CD14-positive monocyte (primary cell): ENCODE results near the gene CSAD. TPM values are rescaled to one million over a fixed set of nuclear protein-coding genes. Genes with fewer than 3 reads are reported as not detected.

Experiments
- DNase-seq, 3 donors: peaks; one replicate each; pipeline ENCODE4 v3.0.0-alpha.2; 2011 to 2022
- H2AFZ ChIP-seq: 2 replicates; pipeline ENCODE4 v1.6.0; 2012; ENCODE audit warnings: mild to moderate bottlenecking, low read depth, low read length, inconsistent platforms; ENCODE audit not compliant: insufficient read depth, poor library complexity, severe bottlenecking
- H3K27ac ChIP-seq, 2 donors: 1 replicate in 1 of 2; 2 replicates in 1 of 2; pipeline ENCODE4 v1.5.1; 2012 to 2013; ENCODE audit warnings: low read length in 2 of 2, control low read depth in 1 of 2, inconsistent platforms in 1 of 2, low read depth in 1 of 2, mild to moderate bottlenecking in 1 of 2
- H3K27me3 ChIP-seq, 2 donors: one replicate each; pipeline versions ENCODE4 v1.6.0 to v1.6.1; 2011 to 2013; ENCODE audit warnings: low read length in 2 of 2; ENCODE audit not compliant: control insufficient read depth in 2 of 2, insufficient read depth in 2 of 2
- H3K36me3 ChIP-seq, 2 donors: replicated peaks in 1 of 2; 1 replicate in 1 of 2; 2 replicates in 1 of 2; pipeline versions ENCODE4 v1.5.1 to v1.6.1; 2012 to 2013; ENCODE audit warnings: low read length in 2 of 2, control low read depth in 1 of 2, inconsistent platforms in 1 of 2, mild to moderate bottlenecking in 1 of 2; ENCODE audit not compliant: insufficient read depth in 2 of 2, control insufficient read depth in 1 of 2
- H3K4me1 ChIP-seq, 2 donors: 1 replicate in 1 of 2; 2 replicates in 1 of 2; pipeline versions ENCODE4 v1.5.1 to v1.6.1; 2012 to 2013; ENCODE audit warnings: low read length in 2 of 2, control low read depth in 1 of 2, inconsistent platforms in 1 of 2, mild to moderate bottlenecking in 1 of 2, moderate library complexity in 1 of 2; ENCODE audit not compliant: insufficient read depth in 2 of 2, control insufficient read depth in 1 of 2
- H3K4me2 ChIP-seq: replicated peaks from 2 replicates; pipeline ENCODE3; 2012; ENCODE audit warnings: low read length, moderate library complexity, mild to moderate bottlenecking; ENCODE audit not compliant: poor library complexity, severe bottlenecking; ENCODE audit errors: extremely low read depth
- H3K4me3 ChIP-seq, 3 experiments: fragments of 200-600 bp in 1 of 3; sonication (generic) in 1 of 3; replicated peaks in 1 of 3; 1 replicate in 2 of 3; 2 replicates in 1 of 3; pipeline ENCODE4 v1.5.1; 2011 to 2013; ENCODE audit warnings: low read length in 3 of 3, mild to moderate bottlenecking in 3 of 3, control low read depth in 2 of 3, low read depth in 2 of 3, inconsistent platforms in 1 of 3, moderate library complexity in 1 of 3
- H3K79me2 ChIP-seq: 2 replicates; pipeline ENCODE4 v1.6.0; 2012; ENCODE audit warnings: mild to moderate bottlenecking, control low read depth, inconsistent platforms, low read length, moderate library complexity; ENCODE audit not compliant: insufficient read depth
- H3K9ac ChIP-seq: 2 replicates; pipeline ENCODE4 v1.6.0; 2017; ENCODE audit warnings: low read length, mild to moderate bottlenecking; ENCODE audit not compliant: insufficient read depth, poor library complexity, severe bottlenecking
- H3K9me3 ChIP-seq, 2 donors: replicated peaks in 1 of 2; 1 replicate in 1 of 2; 2 replicates in 1 of 2; pipeline versions ENCODE4 v1.5.1 to v1.6.1; 2012 to 2013; ENCODE audit warnings: low read length in 2 of 2, control low read depth in 1 of 2; ENCODE audit not compliant: control insufficient read depth in 1 of 2, insufficient read depth in 1 of 2
- H4K20me1 ChIP-seq: 2 replicates; pipeline ENCODE4 v1.6.0; 2012; ENCODE audit warnings: mild to moderate bottlenecking, low read length, control low read depth, moderate library complexity; ENCODE audit not compliant: insufficient read depth
- H3K27ac Mint-ChIP-seq, 7 donors: one replicate each; pipeline ENCODE4 v1.8.0; 2020; ENCODE audit warnings: mild to moderate bottlenecking in 7 of 7, mixed read lengths in 7 of 7, moderate library complexity in 6 of 7, inconsistent platforms in 2 of 7
- H3K27me3 Mint-ChIP-seq, 3 donors: one replicate each; pipeline ENCODE4 v1.8.0; 2021 to 2022; ENCODE audit warnings: low read depth in 3 of 3, mild to moderate bottlenecking in 3 of 3, mixed read lengths in 3 of 3, moderate library complexity in 3 of 3, inconsistent platforms in 1 of 3
- H3K36me3 Mint-ChIP-seq, 2 donors: one replicate each; pipeline ENCODE4 v1.8.0; 2020; ENCODE audit warnings: mixed read lengths in 2 of 2, inconsistent platforms in 1 of 2, mild to moderate bottlenecking in 1 of 2
- H3K4me1 Mint-ChIP-seq: one replicate; pipeline ENCODE4 v1.8.0; 2020; ENCODE audit warnings: mild to moderate bottlenecking, mixed read lengths
- H3K4me3 Mint-ChIP-seq, 2 donors: one replicate each; pipeline ENCODE4 v1.8.0; 2020; ENCODE audit warnings: mild to moderate bottlenecking in 2 of 2, mixed read lengths in 2 of 2, moderate library complexity in 1 of 2
- H3K9me3 Mint-ChIP-seq, 7 donors: one replicate each; pipeline ENCODE4 v1.8.0; 2020 to 2022; ENCODE audit warnings: mixed read lengths in 7 of 7, mild to moderate bottlenecking in 6 of 7, moderate library complexity in 6 of 7, inconsistent platforms in 2 of 7
- WGBS: methylation state at CpG from one replicate; pipeline ENCODE4 v1.1.5; 2013; ENCODE audit warnings: missing lambda C conversion rate; ENCODE audit not compliant: insufficient coverage; 5-methylcytosine and 5-hydroxymethylcytosine counted together
- intact Hi-C, 2 donors: fragments of 100-400 bp; cut with micrococcal nuclease; formaldehyde crosslinking; loops; one replicate each; pipeline versions ENCODE4 v1.15.0 to v1.15.1; 2023
- polyA plus RNA-seq, 3 donors: library from polyadenylated mRNA; depleted of rRNA in 1 of 3; unstranded in 2 of 3; stranded (reverse) in 1 of 3; fragments of 300-500 nt in 2 of 3; fragments of >200 nt in 1 of 3; fragmentation: Illumina TruSeq in 2 of 3; gene quantifications; 1 replicate in 2 of 3; 2 replicates in 1 of 3; pipeline ENCODE4 v1.2.3, GENCODE V29; 2012 to 2021
- TF ChIP-seq, protein P1 (sequence below): fragments of 200-600 bp; IDR thresholded peaks from one replicate; pipeline ENCODE4 v1.8.0; 2022; ENCODE audit warnings: antibody characterized with exemption, mild to moderate bottlenecking

CSAD gene
- polyA plus RNA-seq, 3 donors = 1.3 to 145 (median 1.4) TPM

DNA sequence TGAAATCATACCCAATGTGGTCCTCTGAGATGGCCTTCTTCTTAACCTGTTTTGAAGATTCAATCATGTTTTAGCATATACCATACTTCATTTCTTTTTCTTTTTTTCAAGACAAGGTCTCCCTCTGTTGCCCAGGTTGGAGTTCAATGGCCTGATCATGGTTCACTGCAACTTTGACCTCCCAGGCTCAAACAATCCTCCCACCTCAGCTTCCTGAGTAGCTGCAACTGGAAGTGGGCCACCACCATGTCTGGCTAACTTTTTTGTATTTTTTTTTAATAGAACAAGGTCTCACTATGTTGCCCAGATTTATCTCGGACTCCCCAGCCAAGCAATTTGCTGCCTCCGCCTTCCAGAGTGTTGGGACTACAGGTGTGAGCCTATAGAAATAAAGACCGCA lies 47.0 kb downstream of the CSAD start:
- TF ChIP-seq, protein P1, sequence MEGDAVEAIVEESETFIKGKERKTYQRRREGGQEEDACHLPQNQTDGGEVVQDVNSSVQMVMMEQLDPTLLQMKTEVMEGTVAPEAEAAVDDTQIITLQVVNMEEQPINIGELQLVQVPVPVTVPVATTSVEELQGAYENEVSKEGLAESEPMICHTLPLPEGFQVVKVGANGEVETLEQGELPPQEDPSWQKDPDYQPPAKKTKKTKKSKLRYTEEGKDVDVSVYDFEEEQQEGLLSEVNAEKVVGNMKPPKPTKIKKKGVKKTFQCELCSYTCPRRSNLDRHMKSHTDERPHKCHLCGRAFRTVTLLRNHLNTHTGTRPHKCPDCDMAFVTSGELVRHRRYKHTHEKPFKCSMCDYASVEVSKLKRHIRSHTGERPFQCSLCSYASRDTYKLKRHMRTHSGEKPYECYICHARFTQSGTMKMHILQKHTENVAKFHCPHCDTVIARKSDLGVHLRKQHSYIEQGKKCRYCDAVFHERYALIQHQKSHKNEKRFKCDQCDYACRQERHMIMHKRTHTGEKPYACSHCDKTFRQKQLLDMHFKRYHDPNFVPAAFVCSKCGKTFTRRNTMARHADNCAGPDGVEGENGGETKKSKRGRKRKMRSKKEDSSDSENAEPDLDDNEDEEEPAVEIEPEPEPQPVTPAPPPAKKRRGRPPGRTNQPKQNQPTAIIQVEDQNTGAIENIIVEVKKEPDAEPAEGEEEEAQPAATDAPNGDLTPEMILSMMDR = no peak
- H3K9me3 ChIP-seq = peaks cover under 1 to 11% of the 10 kb centered on the region in 2 donors
- peaks cover 7 to 19% (median 17%) of the 10 kb centered on the region in 7 donors for H3K9me3 Mint-ChIP-seq
- H3K79me2 ChIP-seq = no peaks in the 10 kb centered on the region
- no peak for DNase-seq
- H3K4me3 Mint-ChIP-seq = no peak overlapping the region
- peaks cover 0 to 3% (median 2%) of the 10 kb centered on the region in 3 donors for H3K27me3 Mint-ChIP-seq
- intact Hi-C loops = no loop called here
- H4K20me1 ChIP-seq = no peaks in the 10 kb centered on the region
- H3K27ac ChIP-seq = no peak overlapping the region
- H3K4me3 ChIP-seq = no peak overlapping the region
- H3K27me3 ChIP-seq = no peaks in the 10 kb centered on the region
- WGBS = no CpG with 5 or more reads among the region's 3 CpGs
- H3K4me1 ChIP-seq = peaks cover 27% of the 10 kb centered on the region in 2 donors
- H3K4me2 ChIP-seq = no peak overlapping the region
- H3K4me1 Mint-ChIP-seq = peaks cover 27% of the 10 kb centered on the region
- no peak overlapping the region for H2AFZ ChIP-seq
- H3K27ac Mint-ChIP-seq = no peak overlapping the region
- H3K36me3 ChIP-seq = no peaks in the 10 kb centered on the region
- no peak overlapping the region for H3K9ac ChIP-seq
- H3K36me3 Mint-ChIP-seq = no peaks in the 10 kb centered on the region

DNA sequence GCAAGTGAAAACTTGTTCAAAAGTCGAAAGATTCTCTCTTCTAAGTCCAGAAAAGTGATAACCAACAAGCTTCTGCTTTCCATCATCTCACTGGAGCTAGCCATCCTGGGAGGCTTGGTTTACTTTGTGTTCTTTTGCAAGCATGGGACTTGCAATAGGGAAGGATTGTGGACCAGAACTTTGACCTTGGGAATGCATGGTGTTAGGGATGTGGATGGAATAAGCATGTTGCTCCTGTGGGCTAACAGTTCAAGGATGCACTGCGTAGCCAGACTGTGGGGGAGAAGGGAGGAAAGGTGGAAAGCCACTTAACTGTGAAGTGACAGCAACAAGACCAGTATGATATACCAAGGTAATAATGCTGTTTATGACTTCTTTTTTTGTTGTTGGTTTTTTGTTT lies 48.9 kb downstream of the CSAD start:
- Histone ChIP-seq H2AFZ (no peak overlapping the region), H3K4me3 (no peak overlapping the region), H3K27ac (no peak overlapping the region), H3K9me3 (peaks cover 0 to 4% of the 10 kb centered on the region in 2 donors), H4K20me1 (no peaks in the 10 kb centered on the region), H3K36me3 (no peaks in the 10 kb centered on the region), H3K4me1 (peaks cover 38 to 44% of the 10 kb centered on the region in 2 donors), H3K4me2 (no peak overlapping the region), H3K27me3 (no peaks in the 10 kb centered on the region), H3K9ac (no peak overlapping the region), H3K79me2 (no peaks in the 10 kb centered on the region)
- peaks cover 41% of the 10 kb centered on the region for H3K4me1 Mint-ChIP-seq
- DNase-seq = no peak
- H3K36me3 Mint-ChIP-seq = no peaks in the 10 kb centered on the region
- intact Hi-C loops = no loop called here
- no CpG with 5 or more reads among the region's 2 CpGs for WGBS
- no peak overlapping the region for H3K27ac Mint-ChIP-seq
- TF ChIP-seq, protein P1 = no peak
- H3K27me3 Mint-ChIP-seq = peaks cover 2 to 3% (median 3%) of the 10 kb centered on the region in 3 donors
- no peak overlapping the region for H3K4me3 Mint-ChIP-seq
- peaks cover under 1 to 7% (median 6%) of the 10 kb centered on the region in 7 donors for H3K9me3 Mint-ChIP-seq
